Stimulated activated CD8-positive, alpha-beta memory T cell treated with anti-CD3 and anti-CD28 coated beads, Interleukin-12 subunit alpha, Interleukin-12 subunit beta, amount 100 ng/mL, for 1 hour (primary cell): ENCODE data around the gene ZBTB44.
A peak's percentile ranks its signal among the peaks of the same experiment; 100 is the strongest.
"Not testable (repeated sequence)": the region's sequence is repeated elsewhere in the genome, so short reads cannot be mapped to it uniquely, and the experiment has no call there.

Source experiments
- DNase-seq: peaks from one replicate; pipeline ENCODE4 v3.0.0-alpha.2; 2020; ENCODE audit warnings: low read depth

Gene ZBTB44, protein sequence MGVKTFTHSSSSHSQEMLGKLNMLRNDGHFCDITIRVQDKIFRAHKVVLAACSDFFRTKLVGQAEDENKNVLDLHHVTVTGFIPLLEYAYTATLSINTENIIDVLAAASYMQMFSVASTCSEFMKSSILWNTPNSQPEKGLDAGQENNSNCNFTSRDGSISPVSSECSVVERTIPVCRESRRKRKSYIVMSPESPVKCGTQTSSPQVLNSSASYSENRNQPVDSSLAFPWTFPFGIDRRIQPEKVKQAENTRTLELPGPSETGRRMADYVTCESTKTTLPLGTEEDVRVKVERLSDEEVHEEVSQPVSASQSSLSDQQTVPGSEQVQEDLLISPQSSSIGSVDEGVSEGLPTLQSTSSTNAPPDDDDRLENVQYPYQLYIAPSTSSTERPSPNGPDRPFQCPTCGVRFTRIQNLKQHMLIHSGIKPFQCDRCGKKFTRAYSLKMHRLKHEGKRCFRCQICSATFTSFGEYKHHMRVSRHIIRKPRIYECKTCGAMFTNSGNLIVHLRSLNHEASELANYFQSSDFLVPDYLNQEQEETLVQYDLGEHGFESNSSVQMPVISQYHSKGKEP

DNA sequence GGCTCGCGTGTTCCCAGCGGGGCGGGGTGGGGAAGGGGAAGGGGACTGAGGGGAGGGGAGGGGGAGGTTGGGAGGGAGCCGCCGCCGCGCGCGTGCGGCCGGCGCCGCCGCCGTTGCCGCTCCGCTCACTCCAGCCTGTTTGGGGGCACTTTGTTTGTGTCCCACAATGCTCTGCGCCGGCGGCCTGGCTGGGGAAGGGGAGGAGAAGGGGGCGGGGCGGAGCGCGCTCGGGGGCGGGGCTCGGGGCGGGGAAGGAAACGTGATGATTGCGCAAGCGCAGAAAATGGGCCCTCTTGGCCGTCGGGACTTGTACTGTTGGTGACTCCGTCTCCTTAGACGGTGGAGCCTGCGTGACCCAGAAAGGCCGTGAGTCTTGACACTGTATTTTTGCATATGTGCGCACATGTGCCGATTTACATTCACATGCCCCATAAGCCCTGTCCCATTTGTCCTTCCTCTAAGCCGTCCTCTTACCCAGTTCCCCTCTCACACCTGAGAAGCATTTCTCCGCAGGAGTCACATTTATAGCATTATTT lies at the start of gene ZBTB44:
Gene ZBTB44 (minus strand): TSS at position 168 of the 536 bp plus-strand sequence. CDS start 53,044 bp downstream, outside the sequence.
- peak; percentile 88 for DNase-seq

DNA sequence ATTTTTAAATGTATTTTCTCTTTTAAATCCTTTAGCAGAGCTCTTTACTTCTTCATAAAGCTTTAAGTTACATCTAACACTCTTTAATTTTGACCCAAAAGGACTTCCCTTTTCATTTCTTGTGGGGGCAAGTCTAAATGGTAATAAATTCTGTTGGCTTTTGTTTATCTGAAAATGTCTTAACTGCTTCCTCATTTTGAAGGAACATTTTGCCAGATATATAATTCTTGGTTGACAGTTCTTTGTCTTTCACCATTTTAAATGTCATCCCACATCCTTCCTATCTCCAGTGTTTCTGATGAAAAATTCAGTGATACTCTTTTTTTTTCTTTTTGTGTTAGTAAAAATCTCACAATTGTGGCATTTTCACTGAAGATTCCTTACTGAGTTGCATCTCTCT lies 44.7 kb upstream of the ZBTB44 start:
- no peak for DNase-seq

DNA sequence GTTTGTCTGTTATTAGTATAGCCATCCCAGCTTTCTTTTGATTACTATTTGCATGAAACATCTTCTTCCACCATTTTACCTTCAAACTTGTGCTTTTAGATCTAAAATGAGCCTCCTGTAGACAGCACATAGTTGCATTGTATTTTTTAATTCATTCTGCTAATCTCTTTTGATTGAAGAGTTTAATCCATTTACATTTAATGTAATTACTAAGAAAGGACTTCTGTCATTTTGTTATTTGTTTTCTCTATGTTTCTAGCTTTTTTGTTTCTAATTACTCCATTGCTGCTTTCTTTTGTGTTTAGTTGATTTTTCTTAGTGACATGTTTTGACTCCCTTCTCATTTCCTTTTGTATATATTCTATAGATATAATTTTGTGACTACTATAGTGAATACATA lies 43.7 kb upstream of the ZBTB44 start:
- no peak for DNase-seq

DNA sequence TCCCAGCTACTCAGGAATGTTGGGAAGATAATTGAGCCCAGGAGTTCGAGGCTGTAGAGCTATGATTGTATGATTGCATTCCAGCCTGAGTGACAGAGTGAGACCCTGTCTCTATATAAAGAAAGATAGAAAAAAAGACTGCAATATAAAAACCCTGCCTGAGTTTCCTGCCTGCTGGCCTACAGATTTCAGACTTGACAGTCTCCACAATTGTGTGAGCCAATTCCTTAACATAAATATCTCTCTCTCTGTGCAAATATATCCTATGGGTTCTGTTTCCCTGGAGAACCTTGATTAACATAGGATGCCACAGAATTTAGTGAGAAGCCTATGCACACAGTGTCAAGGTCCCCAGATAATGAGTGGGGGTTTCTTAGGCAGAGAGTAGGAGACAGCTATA lies 32.5 kb upstream of the ZBTB44 start:
- DNase-seq = no peak

DNA sequence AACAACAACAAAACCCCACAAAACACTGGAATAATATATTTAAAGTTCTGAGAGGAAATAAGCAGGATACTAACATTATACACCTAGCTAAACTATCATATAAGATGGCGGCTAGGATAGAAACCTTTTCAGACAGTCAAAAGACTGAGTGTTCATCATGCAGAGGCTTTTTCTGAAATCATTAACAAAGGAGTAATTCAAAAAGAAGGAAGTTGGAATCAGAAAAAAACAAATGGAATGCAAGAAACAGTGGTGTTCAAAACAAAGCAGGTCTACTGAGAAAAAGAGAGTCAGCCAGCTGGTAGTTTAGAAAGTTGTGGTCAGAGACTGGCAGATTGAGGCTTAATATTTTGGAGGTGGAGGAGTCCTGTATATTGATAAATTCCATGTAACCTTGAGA lies 30.1 kb upstream of the ZBTB44 start:
- no peak for DNase-seq

DNA sequence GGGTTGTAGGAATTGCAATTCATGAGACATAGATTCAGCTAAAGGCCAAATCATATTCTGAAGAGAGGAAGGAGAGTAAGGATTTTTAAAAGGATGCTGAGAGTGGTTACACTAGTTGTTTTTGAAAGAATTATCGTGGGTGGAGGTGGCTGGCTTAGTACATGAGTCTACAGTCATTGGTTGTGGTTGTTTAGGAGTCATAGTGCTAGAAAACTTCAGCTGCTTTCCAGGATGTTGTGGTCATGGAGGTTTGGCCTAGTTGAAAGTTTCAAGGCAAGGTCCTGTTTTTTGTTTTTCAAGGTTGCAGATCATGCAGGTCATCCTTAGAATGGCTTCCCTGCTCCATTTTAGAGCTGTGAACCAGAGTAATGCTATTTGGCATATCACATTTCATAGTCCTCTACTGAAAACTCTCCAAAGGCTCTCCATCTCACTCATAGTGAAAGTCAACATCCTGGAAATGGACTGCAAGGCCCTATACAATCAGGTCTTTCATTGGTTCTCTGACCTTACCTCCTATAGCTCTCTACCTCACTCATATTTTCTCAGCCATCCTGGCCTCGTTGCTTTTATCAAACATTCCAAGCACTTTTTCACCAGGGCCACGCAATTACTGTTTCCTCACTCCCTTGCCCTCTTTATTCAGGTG lies 26.1 kb upstream of the ZBTB44 start:
- DNase-seq = no peak

DNA sequence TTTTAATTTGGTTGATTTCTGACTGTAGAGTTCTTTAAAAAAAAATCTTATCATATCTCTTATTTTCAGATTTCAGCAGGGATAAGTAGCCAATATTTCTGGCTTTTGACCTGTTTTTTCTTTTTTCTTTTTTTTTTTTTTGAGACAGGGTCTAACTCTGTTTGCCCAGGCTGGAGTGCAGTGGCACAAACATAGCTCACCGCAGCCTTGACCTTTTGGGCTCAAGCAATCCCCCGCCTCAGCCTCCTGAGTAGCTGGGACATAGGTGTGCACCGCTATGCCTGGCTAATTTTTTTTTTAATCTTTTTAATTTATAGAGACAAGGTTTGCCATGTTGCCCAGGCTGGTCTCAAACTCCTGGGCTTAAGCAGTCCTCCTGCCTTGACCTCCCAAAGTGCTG lies 23.9 kb upstream of the ZBTB44 start:
- DNase-seq = no peak

DNA sequence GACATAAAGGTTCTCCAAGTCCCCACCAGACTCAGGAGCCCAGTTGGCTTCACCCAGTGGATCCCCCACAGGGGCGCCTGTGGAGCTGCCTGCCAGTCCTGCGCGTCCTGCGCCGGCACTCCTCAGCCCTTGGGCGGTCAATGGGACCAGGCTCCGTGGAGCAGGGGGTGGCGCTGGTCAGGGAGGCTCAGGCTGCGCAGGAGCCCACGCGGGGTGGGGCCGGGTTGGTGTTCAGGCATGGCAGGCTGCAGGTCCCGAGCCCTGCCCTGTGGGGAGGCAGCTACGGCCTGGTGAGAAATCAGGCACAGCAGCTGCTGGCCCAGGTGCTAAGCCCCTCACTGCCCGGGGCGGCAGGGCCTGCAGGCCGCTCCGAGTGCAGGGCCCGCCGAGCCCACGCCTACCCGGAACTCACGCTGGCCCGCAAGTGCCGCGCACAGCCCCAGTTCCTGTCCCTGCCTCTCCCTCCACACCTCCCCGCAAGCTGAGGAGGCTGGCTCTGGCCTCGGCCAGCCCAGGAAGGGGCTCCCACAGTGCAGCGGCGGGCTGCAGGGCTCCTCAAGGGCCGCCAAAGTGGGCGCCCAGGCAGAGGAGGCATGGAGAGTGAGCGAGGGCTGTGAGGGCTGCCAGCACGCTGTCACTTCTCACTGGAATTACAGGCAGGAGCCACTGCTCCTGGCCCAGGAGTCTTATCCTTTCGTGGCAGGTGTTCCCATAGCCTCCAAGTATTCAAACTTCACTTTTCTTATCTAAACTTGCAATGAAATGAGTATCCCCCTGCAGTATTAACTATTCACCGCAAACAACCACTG lies 22.8 kb upstream of the ZBTB44 start:
- no peak for DNase-seq

DNA sequence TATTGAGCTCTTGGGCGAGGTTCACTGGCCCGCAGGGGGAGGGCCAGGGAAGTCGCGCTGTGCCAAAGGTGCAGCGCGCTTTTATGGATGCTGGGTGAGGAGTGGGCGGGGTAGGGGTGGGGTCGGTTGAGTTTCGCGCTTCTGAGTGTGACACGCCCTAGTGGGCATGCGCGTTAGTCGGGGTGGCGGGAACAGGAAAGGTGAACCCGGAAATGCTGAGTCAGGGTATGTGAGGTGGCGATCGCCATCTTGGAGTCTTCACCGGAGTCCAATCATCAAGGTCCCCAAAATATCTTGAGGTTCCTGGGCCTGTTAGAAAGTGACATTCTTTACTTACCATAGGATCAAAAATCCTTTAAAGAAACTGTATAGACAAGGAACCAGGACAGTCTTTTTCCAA lies 16.7 kb upstream of the ZBTB44 start:
- not testable (repeated sequence) for DNase-seq

DNA sequence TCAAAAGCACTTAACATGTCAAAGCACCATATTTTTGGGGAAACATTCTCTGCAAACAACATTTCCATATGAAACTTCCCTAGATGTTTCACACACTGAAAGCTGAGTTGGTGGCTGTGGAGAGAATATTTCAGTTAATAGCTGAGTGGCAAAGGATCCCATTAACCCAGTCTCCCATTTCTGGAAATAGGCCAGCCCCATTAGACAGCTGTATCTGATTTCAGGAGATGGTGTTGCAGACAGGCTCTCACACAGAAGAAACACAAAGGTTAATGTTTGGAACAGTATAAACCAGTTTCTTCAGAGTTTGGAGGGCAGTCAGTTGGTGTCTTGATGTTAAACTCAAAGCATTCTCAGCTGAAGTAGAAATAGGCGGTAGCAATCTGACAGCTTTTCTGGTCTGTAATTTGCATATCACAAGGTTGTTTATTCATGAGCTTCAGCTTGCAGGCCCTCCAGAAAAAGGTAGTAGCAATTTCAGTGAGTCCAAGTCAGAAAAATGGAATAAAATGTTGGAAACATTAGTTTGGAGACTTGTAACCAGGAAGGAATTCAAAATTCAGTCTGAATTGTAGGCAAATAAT lies 15.5 kb upstream of the ZBTB44 start:
- no peak for DNase-seq

DNA sequence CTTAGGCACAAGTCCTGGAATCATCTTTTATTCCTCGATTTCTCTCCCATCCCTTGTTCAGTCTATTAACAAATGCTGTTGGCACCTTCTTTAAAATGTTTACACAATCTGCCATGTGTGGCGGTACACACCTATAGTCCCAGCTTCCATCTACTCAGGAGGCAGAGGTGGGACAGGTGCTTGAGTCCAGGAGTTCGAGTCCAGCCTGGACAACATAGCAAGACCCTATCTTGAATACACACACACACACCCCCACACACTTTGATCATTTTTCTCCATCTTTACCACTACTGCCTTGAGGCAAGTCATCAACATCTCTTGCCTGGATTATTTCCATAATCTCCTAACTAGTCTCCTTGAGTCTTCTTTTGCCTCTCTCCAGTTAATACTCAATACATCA lies 13.7 kb upstream of the ZBTB44 start:
- no peak for DNase-seq

DNA sequence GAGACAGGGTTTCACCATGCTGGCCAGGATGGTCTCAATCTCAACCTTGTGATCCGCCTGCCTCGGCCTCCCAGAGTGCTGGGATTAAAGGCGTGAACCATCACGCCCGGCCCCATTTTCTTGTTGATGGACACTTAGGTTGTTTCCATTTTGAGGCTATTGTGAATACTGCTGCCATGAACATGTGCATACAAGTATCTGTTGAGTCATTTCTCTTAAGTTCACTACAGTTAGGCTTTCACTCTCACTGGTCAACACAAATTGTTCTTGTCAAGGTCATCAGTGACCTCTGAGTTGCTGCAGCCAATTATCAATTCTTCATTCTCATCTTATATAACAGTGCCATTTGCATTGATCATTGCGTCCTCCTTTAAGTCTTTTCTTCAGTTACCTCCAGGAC lies 13.0 kb upstream of the ZBTB44 start:
- DNase-seq = no peak

DNA sequence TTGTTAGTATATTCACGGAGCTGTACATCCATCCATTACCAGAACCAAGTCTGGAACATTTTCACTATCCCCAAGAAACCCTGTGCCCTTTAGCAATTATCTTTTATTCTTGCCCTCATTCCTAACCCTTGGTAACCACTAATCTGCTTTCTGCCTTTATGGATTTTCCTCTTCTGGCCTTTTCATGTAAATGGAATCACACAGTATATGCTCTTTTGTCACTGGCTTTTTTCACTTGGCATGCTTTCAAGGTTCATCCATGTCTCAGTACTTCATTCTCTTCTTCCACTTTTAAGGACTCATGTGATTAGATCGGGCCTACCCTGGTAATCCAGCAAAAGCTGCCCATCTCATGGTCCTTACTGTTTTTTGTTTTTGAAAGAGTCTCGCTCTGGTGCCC lies 11.0 kb upstream of the ZBTB44 start:
- DNase-seq = no peak

DNA sequence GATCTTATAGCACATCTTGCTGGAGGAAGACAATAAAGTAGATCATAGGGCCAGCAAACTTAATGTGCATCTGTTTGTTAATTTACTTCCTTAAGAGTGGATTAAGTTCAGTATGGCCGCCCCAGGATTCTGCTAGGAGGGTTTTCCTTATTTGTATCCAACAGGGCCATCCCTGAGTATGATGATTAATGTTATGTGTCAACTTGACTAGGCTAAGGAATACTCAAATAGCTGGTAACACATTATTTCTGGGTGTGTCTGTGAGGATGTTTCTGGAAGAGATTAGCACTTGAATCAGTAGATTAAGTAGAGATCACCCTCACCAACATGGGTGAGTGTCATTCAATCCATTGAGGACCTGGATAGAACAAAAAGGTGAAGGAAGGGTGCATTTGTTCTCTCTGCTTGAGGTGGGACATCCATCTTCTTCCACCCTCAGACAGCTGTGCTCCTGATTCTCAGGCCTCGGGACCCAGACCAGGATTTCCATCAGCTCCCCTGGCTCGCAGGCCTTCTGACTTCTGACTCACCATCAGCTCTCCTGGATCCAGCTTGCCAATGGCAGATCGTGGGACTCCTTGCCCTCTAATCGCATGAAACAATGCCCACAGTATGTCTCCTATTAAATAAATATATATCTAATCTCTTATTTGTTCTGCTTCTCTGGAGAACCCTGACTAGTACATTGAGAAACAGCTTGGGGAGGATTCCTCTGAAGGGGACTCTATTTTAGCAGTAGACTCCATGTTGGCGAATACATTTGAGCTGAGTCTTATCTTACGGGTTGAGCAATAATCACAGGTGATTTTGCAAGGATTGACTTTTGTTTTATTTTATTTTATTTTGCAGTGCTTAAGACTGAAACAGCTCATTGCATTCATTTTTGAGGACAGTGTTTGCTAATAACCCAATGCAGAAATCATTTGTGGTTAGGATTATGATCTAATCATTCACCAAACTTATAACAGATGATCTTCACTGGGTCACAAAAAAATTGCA lies 9.0 kb upstream of the ZBTB44 start:
- no peak for DNase-seq

DNA sequence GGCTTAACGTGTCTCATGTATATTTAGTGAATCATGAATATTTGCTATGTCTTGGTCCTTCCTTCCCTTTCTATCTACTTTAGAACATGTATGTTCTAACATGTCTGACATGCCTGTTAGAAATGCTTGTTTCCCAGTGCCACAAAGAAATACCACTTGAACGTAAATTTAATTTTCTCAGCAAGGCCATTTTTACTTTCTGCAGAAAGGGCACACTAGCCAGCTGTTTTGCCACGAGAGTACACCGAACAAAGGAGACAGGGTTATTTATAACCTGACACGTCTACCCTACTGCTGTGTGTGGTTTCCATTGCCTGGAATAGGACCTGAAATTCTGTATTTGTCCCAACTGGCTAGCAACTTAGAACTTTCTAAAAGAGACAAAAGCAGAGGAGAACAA lies 7.4 kb upstream of the ZBTB44 start:
- no peak for DNase-seq

DNA sequence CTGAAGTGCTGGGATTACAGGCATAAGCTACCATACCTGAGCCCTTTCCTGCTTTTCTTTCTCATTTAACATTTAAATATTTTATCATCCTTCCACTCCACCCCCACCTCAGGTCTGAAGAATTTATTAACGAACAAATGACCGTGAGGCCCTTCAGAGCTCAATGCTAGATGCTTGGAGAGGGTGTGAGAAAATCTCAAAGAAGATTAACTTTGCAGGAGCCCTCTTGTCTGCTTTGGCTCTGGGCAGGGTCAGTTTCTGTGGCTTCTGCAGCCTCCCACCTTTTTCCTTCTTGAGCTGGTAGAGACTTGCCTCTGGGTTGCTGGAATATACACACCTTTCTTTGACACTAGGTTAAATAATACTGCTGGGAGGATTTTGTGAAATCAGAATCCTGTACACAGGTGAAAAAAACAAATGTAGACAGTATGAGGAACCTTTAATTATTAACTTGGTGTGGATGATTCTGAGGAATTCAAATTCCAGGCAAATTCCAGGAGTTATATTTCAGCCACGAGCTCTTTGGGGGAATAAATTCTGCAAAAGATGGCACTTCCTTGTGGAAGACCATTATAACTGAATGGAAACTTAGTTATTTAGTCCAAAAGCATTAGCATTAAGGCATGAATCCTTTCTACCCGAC lies 3.4 kb upstream of the ZBTB44 start:
- no peak for DNase-seq

DNA sequence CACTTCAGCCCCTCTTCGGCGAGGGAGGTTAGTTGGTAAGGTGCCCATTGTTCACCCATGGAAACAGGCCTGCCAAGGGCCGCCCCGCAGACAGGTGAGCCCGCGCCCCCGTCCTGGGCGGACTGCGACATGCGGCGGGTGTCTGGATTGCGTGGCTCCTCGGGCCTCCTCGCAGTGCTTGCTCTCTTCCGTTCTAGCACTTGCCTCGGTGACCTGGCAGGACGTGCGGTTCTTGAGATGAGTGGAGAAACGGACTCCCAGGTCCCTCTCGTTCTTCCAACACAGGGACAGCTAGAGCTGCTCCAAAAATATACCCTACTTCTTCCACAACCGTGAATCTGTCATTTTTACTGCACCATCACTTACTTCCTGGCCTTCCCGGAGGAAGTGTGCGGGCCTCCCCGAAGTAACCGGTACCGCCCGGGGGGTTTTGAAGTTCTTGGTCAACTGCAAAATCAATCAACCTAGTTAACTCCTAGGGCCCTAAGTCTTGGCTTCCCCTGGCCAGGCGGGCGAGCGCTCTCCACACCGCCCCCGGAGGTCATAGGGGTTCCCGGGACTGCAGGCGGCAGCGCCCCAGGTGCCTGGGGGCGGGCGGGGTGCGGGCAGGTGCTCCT lies 745 bp upstream of the ZBTB44 start:
- peak; percentile 11 for DNase-seq

DNA sequence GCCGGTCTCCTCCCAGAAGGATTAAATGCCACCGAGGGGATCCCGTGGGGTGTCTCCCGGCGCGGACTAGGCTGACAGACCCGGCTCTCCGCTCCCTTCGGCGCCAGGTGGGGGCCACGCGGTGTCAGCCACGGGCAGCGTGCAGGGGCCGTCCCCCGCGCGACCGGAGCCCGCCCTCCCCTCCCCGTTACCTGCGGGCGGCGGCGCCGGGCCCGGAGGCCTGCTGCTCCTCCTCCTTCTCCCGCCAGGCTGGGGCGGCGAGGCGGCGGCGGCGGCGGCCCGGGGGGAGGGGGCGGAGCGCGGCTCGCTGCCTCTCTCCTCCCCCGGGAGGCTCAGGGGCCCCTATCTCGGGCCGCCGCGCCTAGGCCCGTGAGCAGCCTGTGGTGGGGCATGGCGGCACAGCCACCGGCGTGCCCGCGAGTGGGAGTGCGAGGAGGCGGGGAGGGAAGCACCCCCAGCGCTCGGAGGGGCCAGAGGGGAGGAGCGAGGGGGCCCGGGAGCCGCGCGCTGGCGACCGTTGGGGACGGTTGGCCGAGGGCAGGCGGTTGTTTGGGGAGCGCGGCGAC lies 450 bp downstream of the ZBTB44 start:
- peak; percentile 26 for DNase-seq
